HepG2 (cell line): Measurements from ENCODE around the gene KDM6B. TPM values are rescaled to one million over a fixed set of nuclear protein-coding genes. Genes with fewer than 3 reads are reported as not detected.

Source experiments
- CAMTA2 ChIP-seq: sonication (generic); formaldehyde crosslinking; IDR thresholded peaks from 2 replicates; pipeline ENCODE4 v1.4.0; 2020; ENCODE audit warnings: mild to moderate bottlenecking, missing genetic modification reagents, borderline replicate concordance
- FOXK1 ChIP-seq: sonication (generic); formaldehyde crosslinking; IDR thresholded peaks from 2 replicates; pipeline ENCODE4 v1.4.0; 2020; ENCODE audit warnings: low read depth, missing genetic modification reagents, borderline replicate concordance
- GTF2F1 ChIP-seq: fragments of 150-350 bp; IDR thresholded peaks from 2 replicates; pipeline ENCODE4 v1.6.1; 2014; ENCODE audit warnings: low read length
- IKZF4 ChIP-seq: sonication (generic); formaldehyde crosslinking; IDR thresholded peaks from 2 replicates; pipeline ENCODE4 v1.5.1; 2020; ENCODE audit warnings: borderline replicate concordance, mild to moderate bottlenecking, low read depth, missing genetic modification reagents; ENCODE audit errors: not compliant biosample characterization
- JUNB ChIP-seq: sonication (generic); formaldehyde crosslinking; IDR thresholded peaks from 2 replicates; pipeline ENCODE4 v1.8.0; 2022; ENCODE audit warnings: missing genetic modification reagents, mild to moderate bottlenecking, borderline replicate concordance
- KLF9 ChIP-seq: IDR thresholded peaks from 2 replicates; pipeline ENCODE4 v1.6.1; 2016; ENCODE audit warnings: low read depth
- MAZ ChIP-seq, 2 experiments: sonication (generic) in 1 of 2; formaldehyde crosslinking in 1 of 2; IDR thresholded peaks; 2 replicates each; pipeline versions ENCODE4 v1.5.0 to v1.6.1; 2012 to 2020; ENCODE audit warnings: low read depth in 2 of 2, mild to moderate bottlenecking in 2 of 2, borderline replicate concordance in 1 of 2, improper control_type of control experiment in 1 of 2, low read length in 1 of 2, missing genetic modification reagents in 1 of 2, moderate library complexity in 1 of 2
- NR1H2 ChIP-seq: sonication (generic); formaldehyde crosslinking; IDR thresholded peaks from 2 replicates; pipeline ENCODE4 v1.8.1; 2022; ENCODE audit warnings: low read depth, missing genetic modification reagents, borderline replicate concordance
- PCBP2 ChIP-seq: fragments of 200-400 bp; formaldehyde crosslinking; optimal IDR thresholded peaks from 2 replicates; pipeline ENCODE3; 2018; ENCODE audit warnings: low read length, low read depth; ENCODE audit not compliant: poor library complexity, severe bottlenecking
- POLR2G ChIP-seq: fragments of 200-400 bp; formaldehyde crosslinking; IDR thresholded peaks from 2 replicates; pipeline ENCODE4 v1.6.1; 2018; ENCODE audit warnings: mild to moderate bottlenecking, low read depth, low read length, moderate library complexity
- TOE1 ChIP-seq: sonication (generic); formaldehyde crosslinking; IDR thresholded peaks from 2 replicates; pipeline ENCODE4 v1.4.0; 2020; ENCODE audit warnings: mild to moderate bottlenecking, missing genetic modification reagents
- ZBTB34 ChIP-seq: sonication (generic); formaldehyde crosslinking; IDR thresholded peaks from 2 replicates; pipeline ENCODE4 v1.8.0; 2022; ENCODE audit warnings: mild to moderate bottlenecking, missing genetic modification reagents
- ZNF160 ChIP-seq: sonication (generic); formaldehyde crosslinking; IDR thresholded peaks from 2 replicates; pipeline ENCODE4 v1.8.0; 2022; ENCODE audit warnings: mild to moderate bottlenecking, inconsistent platforms, missing genetic modification reagents
- ZNF333 ChIP-seq: sonication (generic); formaldehyde crosslinking; IDR thresholded peaks from 2 replicates; pipeline ENCODE4 v1.4.0; 2020; ENCODE audit warnings: mild to moderate bottlenecking, missing genetic modification reagents, borderline replicate concordance
- ZNF512B ChIP-seq: sonication (generic); formaldehyde crosslinking; IDR thresholded peaks from 2 replicates; pipeline ENCODE4 v1.5.1; 2020; ENCODE audit warnings: missing genetic modification reagents, mild to moderate bottlenecking, borderline replicate concordance
- ZNF550 ChIP-seq: sonication (generic); formaldehyde crosslinking; IDR thresholded peaks from 2 replicates; pipeline ENCODE4 v1.4.0; 2020; ENCODE audit warnings: mild to moderate bottlenecking, missing genetic modification reagents, borderline replicate concordance
- ZNF556 ChIP-seq: sonication (generic); formaldehyde crosslinking; IDR thresholded peaks from 2 replicates; pipeline ENCODE4 v1.4.0; 2020; ENCODE audit warnings: mild to moderate bottlenecking, missing genetic modification reagents, borderline replicate concordance
- ZNF816 ChIP-seq: sonication (generic); formaldehyde crosslinking; IDR thresholded peaks from 2 replicates; pipeline ENCODE4 v1.8.0; 2022; ENCODE audit warnings: missing genetic modification reagents, mild to moderate bottlenecking, borderline replicate concordance
- polyA plus RNA-seq, 8 experiments: library from polyadenylated mRNA; depleted of rRNA in 3 of 8; stranded (reverse) in 7 of 8; unstranded in 1 of 8; fragments of >200 nt; fragmentation: Illumina TruSeq in 4 of 8; extraction: Trizol in 4 of 8; gene quantifications; 2 replicates each; pipeline versions ENCODE4 v1.2.1 to v1.2.3, GENCODE V29; 2011 to 2016; ENCODE audit warnings: low read depth in 4 of 8, missing spikeins in 1 of 8, mixed read lengths in 1 of 8; ENCODE audit not compliant: insufficient read depth in 1 of 8
- total RNA-seq, 5 experiments: library from RNA; depleted of rRNA; stranded (reverse); fragments of >200 nt; fragmentation: Illumina TruSeq; extraction: Trizol; gene quantifications; 2 replicates each; pipeline ENCODE4 v1.2.3, GENCODE V29; 2016; ENCODE audit warnings: low read depth in 1 of 5
- TF ChIP-seq, protein P1 (sequence below): sonication (generic); formaldehyde crosslinking; IDR thresholded peaks from 2 replicates; pipeline ENCODE4 v1.4.0; 2020; ENCODE audit warnings: missing genetic modification reagents

The KDM6B gene
- total and polyA plus RNA-seq, 2 of the 13 experiments (the other 11 are each of a cell fraction or from before 2014, with no cell fraction given), result 1.3 to 2.1 TPM

GRCh38 chr17:7836596-7837407 is 2.8 kb downstream of the KDM6B start (continued):
- TF ChIP-seq ZBTB34 (CRISPR knock-in tag) (peak; percentile 77; the same call in 1 of the 2 replicates), TOE1 (CRISPR knock-in tag) (peak; percentile 71; the same call in 1 of the 2 replicates), ZNF556 (CRISPR knock-in tag) (peak; percentile 83; the same call in 1 of the 2 replicates), NR1H2 (CRISPR knock-in tag) (no peak; the same call in 1 of the 2 replicates), MAZ (IDR thresholded peaks at IDR 0.05; ENCODE audit: borderline replicate concordance, low read depth, low read length) (peak; percentile 100), MAZ (CRISPR knock-in tag; IDR thresholded peaks at IDR 0.05; ENCODE audit: low read depth) (peak; percentile 100), CAMTA2 (CRISPR knock-in tag) (peak; percentile 29; the same call in 1 of the 2 replicates), GTF2F1 (0 out of 2 replicates have a peak, but pooled peaks have one; percentile 49), IKZF4 (CRISPR knock-in tag) (no peak), KLF9 (CRISPR knock-in tag) (peak; percentile 91), ZNF160 (peak; percentile 40; the same call in 1 of the 2 replicates), ZNF816 (CRISPR knock-in tag) (peak; percentile 43), ZNF512B (CRISPR knock-in tag) (peak; percentile 73; the same call in 1 of the 2 replicates), POLR2G (no peak; the same call in none of the 2 replicates), ZNF333 (CRISPR knock-in tag) (no peak), JUNB (CRISPR knock-in tag) (peak; percentile 68; the same call in 1 of the 2 replicates), PCBP2 (peak; percentile 32), ZNF550 (CRISPR knock-in tag) (0 out of 2 replicates have a peak, but pooled peaks have one; percentile 73), FOXK1 (CRISPR knock-in tag) (peak; percentile 95; the same call in 1 of the 2 replicates)
- TF ChIP-seq, protein P1, sequence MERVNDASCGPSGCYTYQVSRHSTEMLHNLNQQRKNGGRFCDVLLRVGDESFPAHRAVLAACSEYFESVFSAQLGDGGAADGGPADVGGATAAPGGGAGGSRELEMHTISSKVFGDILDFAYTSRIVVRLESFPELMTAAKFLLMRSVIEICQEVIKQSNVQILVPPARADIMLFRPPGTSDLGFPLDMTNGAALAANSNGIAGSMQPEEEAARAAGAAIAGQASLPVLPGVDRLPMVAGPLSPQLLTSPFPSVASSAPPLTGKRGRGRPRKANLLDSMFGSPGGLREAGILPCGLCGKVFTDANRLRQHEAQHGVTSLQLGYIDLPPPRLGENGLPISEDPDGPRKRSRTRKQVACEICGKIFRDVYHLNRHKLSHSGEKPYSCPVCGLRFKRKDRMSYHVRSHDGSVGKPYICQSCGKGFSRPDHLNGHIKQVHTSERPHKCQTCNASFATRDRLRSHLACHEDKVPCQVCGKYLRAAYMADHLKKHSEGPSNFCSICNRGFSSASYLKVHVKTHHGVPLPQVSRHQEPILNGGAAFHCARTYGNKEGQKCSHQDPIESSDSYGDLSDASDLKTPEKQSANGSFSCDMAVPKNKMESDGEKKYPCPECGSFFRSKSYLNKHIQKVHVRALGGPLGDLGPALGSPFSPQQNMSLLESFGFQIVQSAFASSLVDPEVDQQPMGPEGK (CRISPR knock-in tag), result peak; percentile 97
